A549 treated with AZD2906 at 1 μM for 4 hours (cell line): ENCODE results near the gene STK11. TPM values are rescaled to one million over a fixed set of nuclear protein-coding genes. Genes with fewer than 3 reads are reported as not detected.

Source experiments
- total RNA-seq: library from RNA; stranded (reverse); fragments of 200-300 nt; extraction: Qiagen RNA extraction; gene quantifications from 5 replicates; pipeline ENCODE4 v1.2.3, GENCODE V29; 2022

STK11 gene
- total RNA-seq, result 32.1 to 38.5 TPM (median 36.4 TPM) in 5 replicates

GRCh38 chr19:1205114-1206099, at the start of gene STK11:
TSS of gene STK11 (plus strand) at chr19:1205778. CDS start at chr19:1206914, 1,136 bp downstream.

GRCh38 chr19:1173845-1174809, 31.5 kb upstream of the STK11 start, which contains the start of gene SBNO2:
TSS of gene SBNO2 (minus strand) at chr19:1174268. CDS start at chr19:1154276, 19,992 bp downstream.

GRCh38 chr19:1237754-1238368, 32.3 kb downstream of the STK11 start, which contains the start of gene CBARP:
TSS of gene CBARP (minus strand) at chr19:1238005. CDS start at chr19:1236100, 1,905 bp downstream.

GRCh38 chr19:1241417-1242095, 36.0 kb downstream of the STK11 start, which contains the start of gene ATP5F1D:
TSS of gene ATP5F1D (plus strand) at chr19:1241751. CDS start at chr19:1241851, 100 bp downstream.

GRCh38 chr19:1248139-1248785, 42.7 kb downstream of the STK11 start, which contains the start of gene MIDN:
TSS of gene MIDN (plus strand) at chr19:1248583. CDS start at chr19:1250297, 1,714 bp downstream.

GRCh38 chr19:1269065-1269477, 63.5 kb downstream of the STK11 start, which contains the start of gene CIRBP:
TSS of gene CIRBP (plus strand) at chr19:1269332. CDS start at chr19:1270934, 1,602 bp downstream.

GRCh38 chr19:1275260-1275975, 69.8 kb downstream of the STK11 start, which contains the start of gene FAM174C:
TSS of gene FAM174C (plus strand) at chr19:1275530. CDS start at chr19:1275550, 20 bp downstream.

Other genes with a start within 250 kb of the STK11 start
- gene WDR18, start 221.4 kb upstream of the STK11 start, total RNA-seq, result 48.2 to 72.0 TPM (median 68.3 TPM) in 5 replicates
- 2.5 to 3.5 TPM (median 3.2 TPM) in 5 replicates for gene GRIN3B, start 205.4 kb upstream of the STK11 start, total RNA-seq
- gene TMEM259, start 184.7 kb upstream of the STK11 start, total RNA-seq, result 80.7 to 142 TPM (median 126 TPM) in 5 replicates
- gene RNU6-2, start 184.3 kb upstream of the STK11 start, total RNA-seq, result not detected in 5 replicates
- gene CNN2, start 179.2 kb upstream of the STK11 start, total RNA-seq, result 77.2 to 98.9 TPM (median 91.0 TPM) in 5 replicates
- gene ABCA7, start 165.7 kb upstream of the STK11 start, total RNA-seq, result 13.3 to 21.7 TPM (median 16.4 TPM) in 5 replicates
- 2.8 to 5.5 TPM (median 5.4 TPM) in 5 replicates for gene ARHGAP45, start 138.6 kb upstream of the STK11 start, total RNA-seq
- gene POLR2E, start 110.4 kb upstream of the STK11 start, total RNA-seq, result 193 to 258 TPM (median 237 TPM) in 5 replicates
- 415 to 542 TPM (median 517 TPM) in 5 replicates for gene GPX4, start 101.8 kb upstream of the STK11 start, total RNA-seq
- 22.2 to 34.9 TPM (median 32.9 TPM) in 5 replicates for gene SBNO2, start 31.5 kb upstream of the STK11 start, total RNA-seq
- 2.7 to 5.1 TPM (median 4.3 TPM) in 5 replicates for gene CBARP, start 32.2 kb downstream of the STK11 start, total RNA-seq
- 80.5 to 189 TPM (median 176 TPM) in 5 replicates for gene ATP5F1D, start 36.0 kb downstream of the STK11 start, total RNA-seq
- gene MIDN, start 42.8 kb downstream of the STK11 start, total RNA-seq, result 50.1 to 57.1 TPM (median 55.1 TPM) in 5 replicates
- gene CIRBP, start 63.6 kb downstream of the STK11 start, total RNA-seq, result 92.3 to 213 TPM (median 104 TPM) in 5 replicates
- 45.2 to 91.9 TPM (median 83.0 TPM) in 5 replicates for gene FAM174C, start 69.8 kb downstream of the STK11 start, total RNA-seq
- 1.2 to 2.5 TPM (median 2.3 TPM) in 5 replicates for gene EFNA2, start 80.1 kb downstream of the STK11 start, total RNA-seq
- gene NDUFS7, start 178.1 kb downstream of the STK11 start, total RNA-seq, result 69.7 to 83.5 TPM (median 81.4 TPM) in 5 replicates
- 26.6 to 46.5 TPM (median 44.9 TPM) in 5 replicates for gene GAMT, start 195.8 kb downstream of the STK11 start, total RNA-seq
- 75.0 to 102 TPM (median 94.7 TPM) in 5 replicates for gene DAZAP1, start 201.8 kb downstream of the STK11 start, total RNA-seq
- 1,460 to 2,135 TPM (median 1,895 TPM) in 5 replicates for gene RPS15, start 232.6 kb downstream of the STK11 start, total RNA-seq
- 1.1 to 2.3 TPM (median 1.8 TPM) in 5 replicates for gene APC2, start 244.3 kb downstream of the STK11 start, total RNA-seq